DMS 273 (cell line): Measurements from ENCODE around the gene TCF7L1.
"Not testable (repeated sequence)": the region's sequence is repeated elsewhere in the genome, so short reads cannot be mapped to it uniquely, and the experiment has no call there.

Source experiments
- DNase-seq: peaks from one replicate; lab custom pipeline; 2025; ENCODE audit not compliant: unreplicated experiment; lab: John Stamatoyannopoulos, UW

The TCF7L1 gene

GRCh38 chr2:85132834-85133637 is at the start of gene TCF7L1:
Gene TCF7L1 (plus strand): TSS chr2:85133392. CDS start chr2:85133685, 293 bp downstream.
- peak; percentile 94 for DNase-seq

GRCh38 chr2:85085563-85085962 is 47.6 kb upstream of the TCF7L1 start:
- no peak for DNase-seq

- no peak for DNase-seq
Observed at GRCh38 chr2:85087541-85087940, 45.7 kb upstream of the TCF7L1 start.

GRCh38 chr2:85088921-85089320 is 44.3 kb upstream of the TCF7L1 start:
- no peak for DNase-seq

- peak; percentile 96 for DNase-seq
Observed at GRCh38 chr2:85089585-85089984, 43.6 kb upstream of the TCF7L1 start.

GRCh38 chr2:85091838-85092237 is 41.4 kb upstream of the TCF7L1 start:
- DNase-seq, result peak; percentile 35

GRCh38 chr2:85095094-85095493 is 38.1 kb upstream of the TCF7L1 start:
- no peak for DNase-seq

GRCh38 chr2:85096616-85097015 is 36.6 kb upstream of the TCF7L1 start:
- DNase-seq, result no peak

GRCh38 chr2:85104228-85104627 is 29.0 kb upstream of the TCF7L1 start:
- DNase-seq, result no peak

- DNase-seq, result peak; percentile 31
Observed at GRCh38 chr2:85106489-85107180, 26.6 kb upstream of the TCF7L1 start.

GRCh38 chr2:85110991-85111560 is 22.1 kb upstream of the TCF7L1 start:
- no peak for DNase-seq

- DNase-seq, result no peak
Observed at GRCh38 chr2:85111819-85112281, 21.3 kb upstream of the TCF7L1 start.

GRCh38 chr2:85112906-85113625 is 20.1 kb upstream of the TCF7L1 start:
- no peak for DNase-seq

GRCh38 chr2:85114586-85115330 is 18.4 kb upstream of the TCF7L1 start:
- DNase-seq, result no peak

- DNase-seq, result no peak
Observed at GRCh38 chr2:85116207-85116606, 17.0 kb upstream of the TCF7L1 start.

- no peak for DNase-seq
Observed at GRCh38 chr2:85119900-85120299, 13.3 kb upstream of the TCF7L1 start.

GRCh38 chr2:85120363-85120762 is 12.8 kb upstream of the TCF7L1 start:
- no peak for DNase-seq

GRCh38 chr2:85126462-85126861 is 6.7 kb upstream of the TCF7L1 start:
- not testable (repeated sequence) for DNase-seq

GRCh38 chr2:85129861-85130260 is 3.3 kb upstream of the TCF7L1 start:
- DNase-seq, result no peak

- DNase-seq, result no peak
Observed at GRCh38 chr2:85130407-85130806, 2.8 kb upstream of the TCF7L1 start.

GRCh38 chr2:85131116-85131515 is 2.1 kb upstream of the TCF7L1 start:
- DNase-seq, result peak; percentile 56
